ENCODE data around the gene ANKRD29. TPM values are rescaled to one million over a fixed set of nuclear protein-coding genes. Genes with fewer than 3 reads are reported as not detected.

ANKRD29 gene
- total and polyA plus RNA-seq, 2 donors (not counting 1 experiment from before 2014, with no cell fraction given), result 2.0 to 6.9 TPM

DNA sequence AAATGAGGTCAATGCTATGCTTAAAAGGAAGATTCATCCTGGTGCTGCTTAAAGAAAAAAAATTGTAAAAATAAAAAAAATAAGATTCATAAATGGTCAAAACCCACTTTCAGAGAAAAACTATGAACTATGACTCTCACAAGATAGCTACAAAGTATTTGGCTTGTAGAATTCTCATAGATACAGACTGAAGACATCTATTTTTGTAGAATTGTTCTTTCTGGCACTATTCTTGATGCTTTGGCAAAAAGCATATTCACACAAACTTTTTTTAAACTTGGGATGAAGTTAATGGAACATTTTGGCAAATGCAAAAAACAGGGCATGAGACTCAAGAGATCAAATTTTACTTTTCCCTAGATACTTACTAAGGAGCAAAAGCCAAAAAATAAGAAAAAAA, 12.5 kb upstream of the ANKRD29 start:
- Histone ChIP-seq H3K27me3 (ENCODE audit: control insufficient read depth, insufficient read depth, low read length) (peaks cover 10% of the 10 kb centered on the region), H3K4me1 (ENCODE audit: control insufficient read depth, extremely low read depth, insufficient read depth, low read length) (no peaks in the 10 kb centered on the region), H4K20me1 (ENCODE audit: control insufficient read depth, extremely low read depth, insufficient read depth, low read length) (no peaks in the 10 kb centered on the region), H3K9me3 (ENCODE audit: control insufficient read depth, insufficient read depth, low read depth, low read length) (no peaks in the 10 kb centered on the region), H3K9ac (ENCODE audit: insufficient read depth, low read length) (no peak overlapping the region), H3K4me3 (replicated peaks in 1 of 4; ENCODE audit: control extremely low read depth in 1 of 4, insufficient read depth in 1 of 4, low read depth in 3 of 4, low read length in 4 of 4) (no peak overlapping the region), H2AFZ (ENCODE audit: low read length) (no peak overlapping the region), H3K79me2 (ENCODE audit: control insufficient read depth, insufficient read depth, low read length) (no peaks in the 10 kb centered on the region), H3K27ac (ENCODE audit: insufficient read depth, low read length) (no peak overlapping the region), H3K4me2 (ENCODE audit: extremely low read depth, insufficient read depth, low read length) (no peak overlapping the region), H3K36me3 (ENCODE audit: control insufficient read depth, insufficient read depth, low read length) (no peaks in the 10 kb centered on the region)
- no peak for DNase-seq (ENCODE audit: low read depth in 2 of 2)
- TF ChIP-seq, protein P1, sequence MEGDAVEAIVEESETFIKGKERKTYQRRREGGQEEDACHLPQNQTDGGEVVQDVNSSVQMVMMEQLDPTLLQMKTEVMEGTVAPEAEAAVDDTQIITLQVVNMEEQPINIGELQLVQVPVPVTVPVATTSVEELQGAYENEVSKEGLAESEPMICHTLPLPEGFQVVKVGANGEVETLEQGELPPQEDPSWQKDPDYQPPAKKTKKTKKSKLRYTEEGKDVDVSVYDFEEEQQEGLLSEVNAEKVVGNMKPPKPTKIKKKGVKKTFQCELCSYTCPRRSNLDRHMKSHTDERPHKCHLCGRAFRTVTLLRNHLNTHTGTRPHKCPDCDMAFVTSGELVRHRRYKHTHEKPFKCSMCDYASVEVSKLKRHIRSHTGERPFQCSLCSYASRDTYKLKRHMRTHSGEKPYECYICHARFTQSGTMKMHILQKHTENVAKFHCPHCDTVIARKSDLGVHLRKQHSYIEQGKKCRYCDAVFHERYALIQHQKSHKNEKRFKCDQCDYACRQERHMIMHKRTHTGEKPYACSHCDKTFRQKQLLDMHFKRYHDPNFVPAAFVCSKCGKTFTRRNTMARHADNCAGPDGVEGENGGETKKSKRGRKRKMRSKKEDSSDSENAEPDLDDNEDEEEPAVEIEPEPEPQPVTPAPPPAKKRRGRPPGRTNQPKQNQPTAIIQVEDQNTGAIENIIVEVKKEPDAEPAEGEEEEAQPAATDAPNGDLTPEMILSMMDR (conservative IDR thresholded peaks at IDR 0.05 in 1 of 2, IDR thresholded peaks at IDR 0.05 in 1 of 2; ENCODE audit: low read depth in 1 of 2, low read length in 2 of 2), result no peak
- TF ChIP-seq EZH2 (IDR thresholded peaks at IDR 0.05; ENCODE audit: low read length, missing control alignments), result no peak

DNA sequence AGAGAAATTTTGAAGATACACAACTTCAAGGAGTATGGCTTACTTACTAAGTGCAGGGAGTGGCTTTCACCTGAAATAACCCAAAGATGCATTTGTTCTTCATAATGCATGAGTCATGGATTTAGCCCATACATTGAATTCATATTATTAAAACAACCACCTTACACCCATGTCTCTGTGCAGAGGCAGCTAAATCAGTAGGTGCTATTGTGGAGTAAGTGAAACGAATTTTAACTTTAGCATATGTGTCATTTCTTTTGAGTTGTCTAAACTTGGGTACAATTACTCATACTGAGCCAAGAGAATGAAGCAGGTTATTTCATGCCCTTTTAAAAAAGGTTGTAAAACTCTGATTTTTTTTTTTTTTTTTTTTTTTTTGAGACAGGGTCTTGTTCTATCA, 11.0 kb upstream of the ANKRD29 start:
- TF ChIP-seq, protein P1 (conservative IDR thresholded peaks at IDR 0.05 in 1 of 2, IDR thresholded peaks at IDR 0.05 in 1 of 2; ENCODE audit: low read depth in 1 of 2, low read length in 2 of 2), result no peak
- TF ChIP-seq EZH2 (IDR thresholded peaks at IDR 0.05; ENCODE audit: low read length, missing control alignments), result no peak
- Histone ChIP-seq H3K27ac (ENCODE audit: insufficient read depth, low read length) (no peak overlapping the region), H3K9ac (ENCODE audit: insufficient read depth, low read length) (no peak overlapping the region), H4K20me1 (ENCODE audit: control insufficient read depth, extremely low read depth, insufficient read depth, low read length) (no peaks in the 10 kb centered on the region), H3K4me3 (replicated peaks in 1 of 4; ENCODE audit: control extremely low read depth in 1 of 4, insufficient read depth in 1 of 4, low read depth in 3 of 4, low read length in 4 of 4) (no peak overlapping the region), H3K79me2 (ENCODE audit: control insufficient read depth, insufficient read depth, low read length) (no peaks in the 10 kb centered on the region), H3K36me3 (ENCODE audit: control insufficient read depth, insufficient read depth, low read length) (no peaks in the 10 kb centered on the region), H3K4me1 (ENCODE audit: control insufficient read depth, extremely low read depth, insufficient read depth, low read length) (no peaks in the 10 kb centered on the region), H3K9me3 (ENCODE audit: control insufficient read depth, insufficient read depth, low read depth, low read length) (no peaks in the 10 kb centered on the region), H3K4me2 (ENCODE audit: extremely low read depth, insufficient read depth, low read length) (no peak overlapping the region), H2AFZ (ENCODE audit: low read length) (no peak overlapping the region), H3K27me3 (ENCODE audit: control insufficient read depth, insufficient read depth, low read length) (peaks cover 16% of the 10 kb centered on the region)
- DNase-seq (ENCODE audit: low read depth in 2 of 2), result no peak

DNA sequence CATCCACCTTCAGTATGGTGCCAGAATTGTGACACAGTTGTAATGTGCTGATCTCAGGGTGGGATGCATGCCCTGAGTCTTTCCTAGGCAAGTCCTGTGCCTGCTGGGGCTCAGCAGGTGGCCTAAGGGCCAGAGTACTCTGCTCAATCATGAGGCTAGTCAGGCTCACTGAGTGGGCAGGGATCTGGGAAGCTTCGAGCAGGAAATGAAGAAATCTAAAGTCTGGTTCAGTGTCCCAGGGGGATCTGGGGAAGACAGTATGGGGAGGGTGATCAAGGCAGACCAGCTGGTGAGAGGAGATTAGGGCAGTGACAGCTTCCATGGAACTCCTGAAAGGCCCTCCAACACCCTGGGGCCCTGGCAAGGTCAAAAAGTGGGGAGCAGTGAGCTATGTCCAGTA, 8.9 kb upstream of the ANKRD29 start:
- H3K4me1 ChIP-seq (ENCODE audit: control insufficient read depth, extremely low read depth, insufficient read depth, low read length), result no peaks in the 10 kb centered on the region
- H4K20me1 ChIP-seq (ENCODE audit: control insufficient read depth, extremely low read depth, insufficient read depth, low read length), result no peaks in the 10 kb centered on the region
- H3K79me2 ChIP-seq (ENCODE audit: control insufficient read depth, insufficient read depth, low read length), result no peaks in the 10 kb centered on the region
- no peaks in the 10 kb centered on the region for H3K9me3 ChIP-seq (ENCODE audit: control insufficient read depth, insufficient read depth, low read depth, low read length)
- DNase-seq (ENCODE audit: low read depth in 2 of 2), result no peak
- TF ChIP-seq, protein P1 (conservative IDR thresholded peaks at IDR 0.05 in 1 of 2, IDR thresholded peaks at IDR 0.05 in 1 of 2; ENCODE audit: low read depth in 1 of 2, low read length in 2 of 2), result no peak
- no peak for TF ChIP-seq EZH2 (IDR thresholded peaks at IDR 0.05; ENCODE audit: low read length, missing control alignments)
- H3K27me3 ChIP-seq (ENCODE audit: control insufficient read depth, insufficient read depth, low read length), result peaks cover 19% of the 10 kb centered on the region
- H3K36me3 ChIP-seq (ENCODE audit: control insufficient read depth, insufficient read depth, low read length), result no peaks in the 10 kb centered on the region
- no peak overlapping the region for H3K4me2 ChIP-seq (ENCODE audit: extremely low read depth, insufficient read depth, low read length)
- no peak overlapping the region for H2AFZ ChIP-seq (ENCODE audit: low read length)
- H3K4me3 ChIP-seq (replicated peaks in 1 of 4; ENCODE audit: control extremely low read depth in 1 of 4, insufficient read depth in 1 of 4, low read depth in 3 of 4, low read length in 4 of 4), result no peak overlapping the region
- no peak overlapping the region for H3K27ac ChIP-seq (ENCODE audit: insufficient read depth, low read length)
- no peak overlapping the region for H3K9ac ChIP-seq (ENCODE audit: insufficient read depth, low read length)

All from fibroblast of lung (primary cell).